Epithelial cell of esophagus (primary cell): Measurements from ENCODE around the gene MRPL11.

Experiments used
- DNase-seq: peaks from one replicate; pipeline ENCODE4 v3.0.0; 2010; ENCODE audit warnings: low read depth
- H3K4me3 ChIP-seq: 2 replicates; pipeline ENCODE4 v1.5.1; 2011; ENCODE audit warnings: mild to moderate bottlenecking, low read length, control low read depth
- CTCF ChIP-seq: IDR thresholded peaks from 2 replicates; pipeline ENCODE4 v1.5.1; 2011; ENCODE audit warnings: low read depth, mild to moderate bottlenecking, low read length, control low read depth, inconsistent platforms; ENCODE audit not compliant: insufficient read depth; ENCODE audit errors: missing control alignments

Gene MRPL11

DNA sequence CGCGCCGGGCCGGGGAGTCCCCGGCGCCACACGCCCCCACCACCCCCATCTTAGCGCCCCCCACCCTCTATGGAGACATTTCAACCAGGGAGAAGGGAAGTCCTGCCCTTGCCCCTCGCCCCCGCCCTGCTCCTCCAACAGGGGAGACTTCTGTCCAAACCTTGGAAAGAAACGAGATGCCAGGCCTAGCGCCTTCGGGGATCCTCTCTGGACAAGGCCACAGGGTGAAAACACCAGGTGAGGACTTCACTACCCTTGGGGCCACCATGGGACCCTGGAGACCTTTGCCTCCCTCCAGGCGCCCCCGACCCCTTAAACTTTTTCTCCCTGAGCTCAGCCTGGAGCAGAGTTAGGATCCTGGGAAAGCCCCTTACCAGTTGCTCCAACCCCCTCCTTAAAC lies 29.4 kb downstream of the MRPL11 start:
- TF ChIP-seq CTCF, result no peak
- no peak overlapping the region for H3K4me3 ChIP-seq
- DNase-seq, result no peak

DNA sequence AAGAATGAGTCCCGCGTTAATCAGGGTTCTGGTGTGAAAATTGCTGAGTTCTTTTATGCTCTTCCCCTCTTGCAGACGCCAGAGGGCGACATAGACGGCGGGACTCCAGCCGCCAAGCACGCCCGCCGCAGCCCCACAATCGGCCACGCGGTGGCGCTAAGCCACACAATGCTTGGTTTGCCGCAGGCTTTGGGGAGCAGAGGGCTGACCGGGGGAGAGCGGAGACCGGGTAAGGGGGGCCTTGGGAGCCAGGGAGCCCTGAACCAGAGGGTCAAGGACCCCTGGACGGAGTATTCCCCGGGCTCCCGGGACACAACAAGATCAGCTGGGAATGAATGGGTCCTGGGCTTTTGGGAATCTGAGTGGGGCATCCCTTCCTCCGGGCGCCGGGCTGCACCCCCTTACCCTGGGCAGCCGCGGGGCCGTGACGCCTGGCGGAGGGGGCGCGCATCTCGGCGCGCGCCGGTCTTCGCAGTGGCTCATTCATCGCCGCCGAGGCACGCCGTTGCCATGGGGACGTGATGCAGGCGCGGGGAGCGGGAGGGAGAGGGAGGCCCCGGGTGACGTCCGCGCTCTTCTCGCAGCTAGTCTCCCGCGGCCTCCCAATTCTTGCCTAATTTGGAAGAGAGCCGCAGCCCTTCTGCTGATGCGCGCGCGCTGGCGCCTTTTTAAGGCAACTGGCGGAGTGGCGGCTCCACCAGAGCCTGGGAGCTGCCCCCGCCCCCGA lies 30.0 kb downstream of the MRPL11 start:
- peak; percentile 98 for TF ChIP-seq CTCF
- H3K4me3 ChIP-seq, result peak overlapping the region; percentile 14

GRCh38 chr11:66407651-66408050 lies 31.0 kb downstream of the MRPL11 start:
- no peak for TF ChIP-seq CTCF
- DNase-seq, result no peak
- H3K4me3 ChIP-seq, result no peak overlapping the region

More for the DNA sequence above, 30.0 kb downstream of the MRPL11 start:
- DNase-seq, result peak; percentile 83

GRCh38 chr11:66393954-66394353 lies 44.7 kb downstream of the MRPL11 start:
- H3K4me3 ChIP-seq, result no peak overlapping the region
- no peak for TF ChIP-seq CTCF
- no peak for DNase-seq

DNA sequence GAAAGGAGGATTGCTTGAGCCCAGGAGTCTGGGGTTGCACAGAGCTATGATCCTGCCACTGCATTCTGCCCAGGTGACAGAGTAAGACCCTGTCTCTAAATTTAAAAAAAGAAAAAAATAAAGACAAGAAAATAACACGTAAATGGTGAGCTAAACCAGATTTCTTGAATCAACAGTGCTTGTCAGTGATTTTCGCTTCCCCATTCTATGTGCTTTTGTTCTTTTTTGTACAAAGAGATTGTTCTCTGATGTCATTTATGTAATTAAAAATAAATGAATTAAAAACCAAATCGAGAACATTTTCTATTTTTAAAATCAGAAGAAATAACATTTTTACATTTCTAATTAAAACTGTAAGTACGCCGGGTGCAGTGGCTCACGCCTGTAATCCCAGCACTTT lies 47.3 kb downstream of the MRPL11 start:
- H3K4me3 ChIP-seq, result no peak overlapping the region
- no peak for DNase-seq
- TF ChIP-seq CTCF, result no peak

DNA sequence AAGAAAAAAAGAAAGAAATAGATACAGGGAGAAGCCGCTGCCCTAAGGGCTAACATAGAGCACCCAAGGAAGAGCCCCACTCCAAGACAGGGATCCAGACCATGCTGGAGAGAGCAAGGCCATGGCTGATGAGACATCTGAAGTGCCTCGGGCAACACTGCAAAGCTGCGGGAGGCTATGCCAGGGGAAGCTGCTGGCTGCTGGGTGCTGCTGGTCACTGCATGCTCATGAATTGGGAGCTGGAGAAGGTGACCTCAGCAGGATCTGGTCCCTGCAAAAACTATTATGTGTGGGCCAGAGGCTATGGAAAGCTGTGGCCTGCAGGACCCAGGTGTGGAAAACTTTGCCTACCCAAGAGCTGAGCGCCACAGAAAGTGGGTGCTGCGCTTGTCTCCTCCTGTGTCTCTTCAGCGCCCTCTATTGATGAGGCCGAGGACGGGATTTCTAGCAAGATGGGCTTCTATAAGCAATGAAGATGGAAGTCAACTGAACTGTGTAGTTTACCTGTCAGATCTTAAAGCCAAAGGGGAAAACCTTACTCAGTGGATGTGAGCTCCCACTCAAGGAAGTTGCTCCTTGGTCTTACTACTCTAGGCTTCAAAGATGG lies 49.8 kb downstream of the MRPL11 start:
- DNase-seq, result peak; percentile 89
- peak; percentile 94 for TF ChIP-seq CTCF
- H3K4me3 ChIP-seq, result no peak overlapping the region
